ENCODE data around the gene CORO1A.
"Not testable (repeated sequence)": the region's sequence is repeated elsewhere in the genome, so short reads cannot be mapped to it uniquely, and the experiment has no call there.

The CORO1A gene

GRCh38 chr16:30147843-30148510 is 35.4 kb upstream of the CORO1A start:
- TF ChIP-seq TAF1 (IDR thresholded peaks at IDR 0.05; ENCODE audit: borderline replicate concordance, low read depth, low read length) (no peak), POLR2A (IDR thresholded peaks at IDR 0.05; ENCODE audit: low read depth, low read length) (no peak), POLR2AphosphoS5 (IDR thresholded peaks at IDR 0.05; ENCODE audit: low read depth, low read length) (no peak)
- DNase-seq (ENCODE audit: insufficient read length), result no peak
- no peak for FAIRE-seq

DNA sequence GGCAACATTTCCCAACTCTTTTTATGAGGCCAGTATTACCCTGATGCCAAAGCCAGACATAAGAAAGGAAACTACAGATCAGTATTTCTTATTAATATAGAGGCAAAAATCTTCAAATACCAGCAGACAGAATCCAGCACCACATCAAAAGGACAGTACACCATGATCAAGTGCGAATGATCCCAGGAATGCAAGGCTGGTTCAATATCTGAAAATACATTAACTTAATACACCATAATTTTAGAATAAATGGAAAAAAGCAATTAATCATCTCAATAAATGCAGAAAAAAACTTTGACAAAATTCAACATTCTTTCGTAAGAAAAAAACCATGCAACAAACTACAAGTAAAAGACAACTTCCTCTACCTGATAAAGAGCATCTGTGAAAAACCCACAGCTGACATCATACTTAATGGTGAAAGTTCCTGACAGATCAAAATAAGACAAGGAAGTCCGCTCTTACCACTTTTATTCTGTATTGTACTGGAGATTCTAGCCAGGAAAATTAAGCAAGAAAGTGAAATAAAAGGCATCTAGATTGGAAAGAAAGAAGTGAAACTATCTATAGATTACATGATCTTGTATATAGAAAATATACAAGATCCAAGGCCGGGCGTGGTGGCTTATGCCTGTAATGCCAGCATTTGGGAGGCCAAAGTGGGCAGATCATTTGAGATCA is 34.0 kb upstream of the CORO1A start:
- no peak for FAIRE-seq
- TF ChIP-seq TAF1 (IDR thresholded peaks at IDR 0.05; ENCODE audit: borderline replicate concordance, low read depth, low read length) (no peak), POLR2AphosphoS5 (IDR thresholded peaks at IDR 0.05; ENCODE audit: low read depth, low read length) (no peak)
- DNase-seq (ENCODE audit: insufficient read length), result no peak

DNA sequence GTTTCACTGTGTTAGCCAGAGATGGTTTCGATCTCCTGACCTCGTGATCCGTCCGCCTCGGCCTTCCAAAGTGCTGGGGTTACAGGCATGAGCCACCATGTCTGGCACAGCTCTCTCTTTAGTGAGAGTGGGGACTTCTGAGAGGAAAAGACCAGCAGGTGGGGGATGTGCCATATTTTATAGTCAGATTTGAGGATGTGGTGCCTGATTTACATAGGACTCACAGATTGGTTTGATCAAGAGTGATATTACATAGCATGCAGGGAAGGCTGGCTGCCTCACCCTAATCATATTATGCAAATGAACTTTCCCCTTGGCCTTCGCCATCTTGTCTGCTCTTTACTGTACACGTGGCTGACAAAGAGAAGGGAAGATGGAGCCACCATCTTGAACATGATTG is 32.3 kb upstream of the CORO1A start:
- TF ChIP-seq POLR2AphosphoS5 (IDR thresholded peaks at IDR 0.05; ENCODE audit: low read depth, low read length) (no peak), TAF1 (IDR thresholded peaks at IDR 0.05; ENCODE audit: borderline replicate concordance, low read depth, low read length) (no peak)
- no peak for FAIRE-seq
- DNase-seq (ENCODE audit: insufficient read length), result no peak

GRCh38 chr16:30152517-30152916 is 30.9 kb upstream of the CORO1A start:
- DNase-seq (ENCODE audit: insufficient read length) (no peak), FAIRE-seq (no peak)
- TF ChIP-seq TAF1 (IDR thresholded peaks at IDR 0.05; ENCODE audit: borderline replicate concordance, low read depth, low read length) (no peak), POLR2A (IDR thresholded peaks at IDR 0.05; ENCODE audit: low read depth, low read length) (no peak), POLR2AphosphoS5 (IDR thresholded peaks at IDR 0.05; ENCODE audit: low read depth, low read length) (no peak)

DNA sequence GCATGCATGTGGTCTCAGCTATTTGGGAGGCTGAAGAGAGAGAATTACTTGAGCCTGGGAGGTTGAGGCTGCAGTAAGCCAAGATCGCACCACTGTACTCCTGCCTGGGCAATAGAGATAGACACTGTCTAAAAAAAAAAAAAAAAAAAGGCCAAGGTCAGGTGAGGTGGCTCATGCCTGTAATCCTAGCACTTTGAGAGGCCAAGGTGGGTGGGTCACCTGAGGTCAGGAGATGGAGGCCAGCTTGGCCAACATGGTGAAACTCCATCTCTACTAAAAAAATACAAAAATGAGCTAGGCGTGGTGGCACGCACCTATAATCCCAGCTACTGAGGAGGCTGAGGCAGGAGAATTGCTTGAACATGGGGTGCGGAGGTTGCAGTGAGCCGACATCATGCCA is 28.2 kb upstream of the CORO1A start:
- FAIRE-seq, result no peak
- DNase-seq (ENCODE audit: insufficient read length), result no peak
- TF ChIP-seq TAF1 (IDR thresholded peaks at IDR 0.05; ENCODE audit: borderline replicate concordance, low read depth, low read length), result no peak
- TF ChIP-seq POLR2A (IDR thresholded peaks at IDR 0.05; ENCODE audit: low read depth, low read length), result no peak
- TF ChIP-seq POLR2AphosphoS5 (IDR thresholded peaks at IDR 0.05; ENCODE audit: low read depth, low read length), result no peak

DNA sequence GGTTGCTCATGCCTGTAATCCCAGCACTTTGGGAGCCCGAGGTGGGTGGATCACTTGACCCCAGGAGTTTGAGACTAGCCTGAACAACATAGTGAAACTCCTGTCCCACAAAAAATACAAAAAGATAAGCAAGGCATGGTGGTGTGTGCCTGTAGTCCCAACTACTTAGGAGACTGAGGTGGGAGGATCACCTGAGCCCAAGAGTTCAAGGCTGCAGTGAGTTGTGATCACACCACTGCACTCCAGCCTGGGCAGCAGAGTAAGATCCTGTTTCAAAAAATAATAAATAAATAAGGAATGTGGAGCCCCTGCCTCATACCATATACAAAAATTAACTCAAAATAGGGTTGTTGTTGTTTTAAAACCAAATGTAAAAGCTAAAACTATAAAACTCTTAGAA is 26.2 kb upstream of the CORO1A start:
- no peak for FAIRE-seq
- TF ChIP-seq TAF1 (IDR thresholded peaks at IDR 0.05; ENCODE audit: borderline replicate concordance, low read depth, low read length), result no peak
- no peak for TF ChIP-seq POLR2A (IDR thresholded peaks at IDR 0.05; ENCODE audit: low read depth, low read length)
- TF ChIP-seq POLR2AphosphoS5 (IDR thresholded peaks at IDR 0.05; ENCODE audit: low read depth, low read length), result no peak
- no peak for DNase-seq (ENCODE audit: insufficient read length)

DNA sequence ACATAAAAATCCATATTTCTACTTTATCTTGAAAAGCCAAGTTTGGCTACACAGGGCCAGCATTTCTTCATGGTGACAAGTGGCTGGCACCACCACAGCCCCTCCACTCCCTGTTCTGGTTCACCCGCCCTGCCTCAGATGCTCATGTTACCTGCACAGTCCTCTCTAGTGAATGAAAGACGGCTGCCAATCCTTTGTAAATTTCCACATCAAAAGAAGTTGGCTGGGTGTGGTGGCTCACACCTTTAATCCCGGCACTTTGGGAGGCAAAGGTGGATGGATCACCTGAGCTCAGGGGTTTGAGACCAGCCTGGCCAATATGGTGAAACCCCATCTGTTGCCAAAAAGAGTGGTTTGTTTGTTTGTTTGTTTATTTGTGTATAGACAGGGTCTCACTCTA is 19.9 kb upstream of the CORO1A start:
- TF ChIP-seq TAF1 (IDR thresholded peaks at IDR 0.05; ENCODE audit: borderline replicate concordance, low read depth, low read length) (no peak), POLR2AphosphoS5 (IDR thresholded peaks at IDR 0.05; ENCODE audit: low read depth, low read length) (no peak), POLR2A (IDR thresholded peaks at IDR 0.05; ENCODE audit: low read depth, low read length) (no peak)
- DNase-seq (ENCODE audit: insufficient read length), result no peak
- FAIRE-seq, result no peak

DNA sequence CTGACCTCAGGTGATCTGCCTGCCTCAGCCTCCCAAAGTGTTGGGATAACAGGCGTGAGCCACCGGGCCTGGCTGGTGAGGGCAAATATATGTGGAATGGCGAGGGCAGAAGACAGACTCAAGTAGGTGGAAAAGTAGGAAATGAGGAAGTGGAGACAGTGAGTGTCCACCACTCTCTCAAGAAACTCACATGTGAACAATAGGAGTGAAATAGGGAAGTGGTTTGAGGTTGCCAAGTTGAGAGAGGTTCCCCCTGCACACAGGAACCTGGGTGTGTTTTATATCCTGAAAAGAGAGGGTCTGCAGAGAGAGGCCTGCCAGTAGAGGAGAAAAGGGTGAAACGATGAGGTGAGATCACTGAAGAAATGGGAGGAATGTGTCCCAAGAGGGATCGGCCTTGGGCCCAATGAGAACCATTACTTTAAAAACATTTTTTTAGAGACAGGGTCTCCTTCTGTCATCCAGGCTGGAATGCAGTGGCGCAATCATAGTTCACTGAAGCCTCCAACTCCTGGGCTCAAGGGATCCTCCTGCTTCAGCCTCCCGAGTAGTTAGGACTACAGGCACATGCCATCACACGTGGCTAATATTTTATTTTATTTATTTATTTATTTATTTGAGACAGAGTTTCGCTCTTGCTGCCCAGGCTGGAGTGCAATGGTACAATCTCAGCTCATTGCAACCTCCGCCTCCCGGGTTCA is 17.1 kb upstream of the CORO1A start:
- TF ChIP-seq TAF1 (IDR thresholded peaks at IDR 0.05; ENCODE audit: borderline replicate concordance, low read depth, low read length), result no peak
- TF ChIP-seq POLR2A (IDR thresholded peaks at IDR 0.05; ENCODE audit: low read depth, low read length), result no peak
- TF ChIP-seq POLR2AphosphoS5 (IDR thresholded peaks at IDR 0.05; ENCODE audit: low read depth, low read length), result no peak
- FAIRE-seq (no peak), DNase-seq (ENCODE audit: insufficient read length) (peak; percentile 57)

GRCh38 chr16:30168746-30169145 is 14.7 kb upstream of the CORO1A start:
- not testable (repeated sequence) for FAIRE-seq; DNase-seq (ENCODE audit: insufficient read length)

DNA sequence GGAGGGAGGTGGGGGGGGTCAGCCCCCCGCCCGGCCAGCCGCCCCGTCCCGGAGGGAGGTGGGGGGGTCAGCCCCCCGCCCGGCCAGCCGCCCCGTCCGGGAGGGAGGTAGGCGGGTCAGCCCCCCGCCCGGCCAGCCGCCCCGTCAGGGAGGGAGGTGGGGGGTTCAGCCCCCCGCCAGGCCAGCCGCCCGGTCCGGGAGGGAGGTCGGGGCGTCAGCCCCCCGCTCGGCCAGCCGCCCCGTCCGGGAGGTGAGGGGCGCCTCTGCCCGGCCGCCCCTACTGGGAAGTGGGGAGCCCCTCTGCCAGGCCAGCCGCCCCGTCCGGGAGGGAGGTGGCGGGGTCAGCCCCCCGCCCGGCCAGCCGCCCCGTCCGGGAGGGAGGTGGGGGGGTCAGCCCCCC is 14.0 kb upstream of the CORO1A start:
- FAIRE-seq; DNase-seq (ENCODE audit: insufficient read length): not testable (repeated sequence)

GRCh38 chr16:30170145-30170544 is 13.3 kb upstream of the CORO1A start:
- not testable (repeated sequence) for FAIRE-seq; DNase-seq (ENCODE audit: insufficient read length)

- no peak for FAIRE-seq
- TF ChIP-seq POLR2A (IDR thresholded peaks at IDR 0.05; ENCODE audit: low read depth, low read length) (no peak), POLR2AphosphoS5 (IDR thresholded peaks at IDR 0.05; ENCODE audit: low read depth, low read length) (no peak), TAF1 (IDR thresholded peaks at IDR 0.05; ENCODE audit: borderline replicate concordance, low read depth, low read length) (no peak)
- no peak for DNase-seq (ENCODE audit: insufficient read length)
These were observed 10.3 kb upstream of the CORO1A start for GRCh38 chr16:30173054-30173453.

DNA sequence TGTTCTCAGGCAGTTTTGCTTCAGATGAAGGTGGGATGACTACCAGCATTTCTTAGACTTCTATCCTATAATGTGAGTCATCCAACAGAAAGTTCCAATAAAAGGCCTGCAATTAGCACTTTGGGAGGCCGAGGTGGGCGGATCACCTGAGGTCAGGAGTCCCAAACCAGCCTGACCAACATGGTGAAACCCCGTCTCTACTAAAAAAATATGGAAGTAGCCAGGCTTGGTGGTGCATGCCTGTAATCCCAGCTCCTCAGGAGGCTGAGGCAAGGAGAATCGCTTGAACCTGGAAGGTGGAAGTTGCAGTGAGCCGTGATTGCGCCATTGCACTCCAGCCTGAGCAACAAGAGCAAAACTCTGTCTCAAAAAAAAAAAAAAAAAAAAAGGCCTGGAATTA is 6.5 kb upstream of the CORO1A start:
- FAIRE-seq; DNase-seq (ENCODE audit: insufficient read length): not testable (repeated sequence)
